ENCODE results near the gene CLEC20A.

Gene CLEC20A

DNA sequence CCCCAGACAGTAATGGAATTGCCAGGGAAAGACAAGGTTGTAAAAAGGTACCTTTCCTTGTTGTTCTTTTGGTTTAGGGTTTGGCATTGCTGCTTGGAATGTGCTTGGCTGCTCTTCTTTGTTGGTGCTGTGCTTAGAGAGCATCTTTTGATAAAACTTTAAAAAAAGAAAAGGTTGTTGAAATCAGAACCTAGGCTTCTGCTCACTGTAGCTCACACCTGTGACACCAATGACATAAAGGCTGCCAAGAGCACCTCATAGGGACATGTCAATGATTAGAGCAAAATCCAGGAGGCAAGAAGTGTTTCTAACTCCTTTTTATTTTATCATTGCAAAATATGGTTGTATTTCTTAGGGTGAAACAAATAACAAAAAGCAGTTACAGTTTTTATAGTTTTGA is 28.9 kb downstream of the CLEC20A start:
- Histone ChIP-seq H3K36me3 (ENCODE audit: control insufficient read depth, insufficient read depth, low read length) (peaks cover 47% of the 10 kb centered on the region), H3K27ac (ENCODE audit: low read depth, low read length, severe bottlenecking) (no peak overlapping the region), H3K4me3 (ENCODE audit: extremely low read depth, insufficient read depth, low read length, poor library complexity, severe bottlenecking) (no peak overlapping the region), H3K9me3 (ENCODE audit: control insufficient read depth, low read length) (no peaks in the 10 kb centered on the region), H3K4me1 (ENCODE audit: control insufficient read depth, insufficient read depth, low read length, poor library complexity, severe bottlenecking) (no peaks in the 10 kb centered on the region)

DNA sequence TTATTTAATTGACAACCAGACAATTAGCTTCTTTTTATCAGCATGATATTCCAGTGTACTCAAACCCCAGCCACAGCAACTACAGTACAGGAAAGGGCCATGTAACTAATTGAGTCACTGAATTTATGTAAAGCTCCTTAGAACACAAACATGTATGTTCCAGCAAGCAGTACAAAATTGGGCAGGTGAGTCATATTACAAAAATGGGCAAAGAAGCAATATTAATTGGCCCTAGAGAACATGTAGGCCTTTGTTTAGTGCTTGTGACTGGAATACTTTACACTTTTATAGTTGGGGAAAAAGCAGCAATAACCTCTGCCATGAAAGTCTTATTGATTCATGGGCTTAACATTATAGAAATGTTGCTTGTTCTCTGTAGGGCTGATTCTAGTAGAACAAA is 31.8 kb downstream of the CLEC20A start:
- peaks cover 38% of the 10 kb centered on the region for H3K36me3 ChIP-seq (ENCODE audit: control insufficient read depth, insufficient read depth, low read length)
- no peak overlapping the region for H3K27ac ChIP-seq (ENCODE audit: low read depth, low read length, severe bottlenecking)
- no peak overlapping the region for H3K4me3 ChIP-seq (ENCODE audit: extremely low read depth, insufficient read depth, low read length, poor library complexity, severe bottlenecking)
- H3K9me3 ChIP-seq (ENCODE audit: control insufficient read depth, low read length), result no peaks in the 10 kb centered on the region
- no peaks in the 10 kb centered on the region for H3K4me1 ChIP-seq (ENCODE audit: control insufficient read depth, insufficient read depth, low read length, poor library complexity, severe bottlenecking)

DNA sequence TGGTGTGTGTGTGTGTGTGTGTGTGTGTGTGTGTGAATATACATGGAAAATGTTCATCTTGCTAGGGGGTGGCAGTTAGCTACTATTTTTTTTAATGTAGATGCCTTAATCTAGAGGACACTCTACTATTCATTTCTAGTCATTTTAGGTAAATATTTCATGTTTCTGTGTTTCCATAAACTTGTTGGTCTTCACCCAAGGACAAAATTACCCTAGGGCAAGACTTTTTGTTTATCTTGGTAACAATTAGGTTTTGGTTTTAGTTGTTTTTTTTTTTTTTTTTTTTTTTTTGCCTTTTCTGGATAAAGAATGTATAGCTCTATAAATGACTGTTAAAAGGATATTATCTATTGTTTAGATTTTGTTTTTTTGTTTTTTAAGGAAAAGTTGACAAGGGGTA is 32.2 kb downstream of the CLEC20A start:
- no peak overlapping the region for H3K4me3 ChIP-seq (ENCODE audit: extremely low read depth, insufficient read depth, low read length, poor library complexity, severe bottlenecking)
- no peak overlapping the region for H3K27ac ChIP-seq (ENCODE audit: low read depth, low read length, severe bottlenecking)
- no peaks in the 10 kb centered on the region for H3K9me3 ChIP-seq (ENCODE audit: control insufficient read depth, low read length)
- no peaks in the 10 kb centered on the region for H3K4me1 ChIP-seq (ENCODE audit: control insufficient read depth, insufficient read depth, low read length, poor library complexity, severe bottlenecking)
- H3K36me3 ChIP-seq (ENCODE audit: control insufficient read depth, insufficient read depth, low read length), result peaks cover 38% of the 10 kb centered on the region

DNA sequence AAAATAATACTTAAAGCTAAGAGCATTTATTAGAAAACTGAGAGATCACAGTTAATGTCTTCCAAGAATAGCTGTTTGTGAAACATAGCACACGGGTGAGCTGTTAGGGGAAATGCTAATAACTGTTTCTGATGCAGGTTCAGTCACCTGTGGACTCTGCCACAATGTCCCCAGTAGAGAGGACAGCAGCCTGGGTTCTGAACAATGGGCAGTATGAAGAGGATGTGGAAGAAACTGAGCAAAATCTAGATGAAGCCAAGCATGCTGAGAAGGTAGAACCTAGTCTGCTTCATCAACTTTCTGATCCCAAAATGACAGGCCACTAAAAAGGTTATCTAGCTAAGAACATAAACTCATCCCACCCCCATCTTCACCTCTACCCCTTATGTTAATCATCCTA is 32.6 kb downstream of the CLEC20A start:
- Histone ChIP-seq H3K9me3 (ENCODE audit: control insufficient read depth, low read length) (no peaks in the 10 kb centered on the region), H3K4me3 (ENCODE audit: extremely low read depth, insufficient read depth, low read length, poor library complexity, severe bottlenecking) (no peak overlapping the region), H3K36me3 (ENCODE audit: control insufficient read depth, insufficient read depth, low read length) (peaks cover 35% of the 10 kb centered on the region), H3K4me1 (ENCODE audit: control insufficient read depth, insufficient read depth, low read length, poor library complexity, severe bottlenecking) (no peaks in the 10 kb centered on the region), H3K27ac (ENCODE audit: low read depth, low read length, severe bottlenecking) (no peak overlapping the region)
- 50 to 55% methylated on average over 1 of the region's 1 CpG for WGBS, 2 experiments (ENCODE audit: insufficient coverage in 2 of 2)

DNA sequence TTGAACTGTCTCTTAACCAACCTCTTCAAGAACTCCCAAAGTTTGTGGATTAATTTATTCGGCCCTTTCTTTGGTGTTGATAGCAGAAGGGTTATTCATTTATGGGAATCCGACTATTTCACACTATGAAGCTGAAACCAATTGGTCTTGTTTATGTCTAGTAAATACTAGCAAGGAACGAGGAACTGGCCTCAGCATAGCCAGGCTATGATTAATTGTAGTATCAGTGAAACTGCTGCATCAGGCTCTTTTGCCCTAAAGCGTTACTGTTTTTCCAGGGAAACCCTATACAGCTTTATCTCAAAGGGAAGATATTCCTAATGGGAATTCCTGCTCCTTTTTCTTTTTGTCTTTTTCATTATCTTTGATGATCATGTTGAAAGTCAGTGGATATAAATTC is 35.1 kb downstream of the CLEC20A start:
- 78% methylated on average over 1 to 2 of the region's 4 CpGs for WGBS, 2 experiments (ENCODE audit: insufficient coverage in 2 of 2)
- Histone ChIP-seq H3K4me3 (ENCODE audit: extremely low read depth, insufficient read depth, low read length, poor library complexity, severe bottlenecking) (no peak overlapping the region), H3K4me1 (ENCODE audit: control insufficient read depth, insufficient read depth, low read length, poor library complexity, severe bottlenecking) (no peaks in the 10 kb centered on the region), H3K9me3 (ENCODE audit: control insufficient read depth, low read length) (no peaks in the 10 kb centered on the region), H3K36me3 (ENCODE audit: control insufficient read depth, insufficient read depth, low read length) (peaks cover 29% of the 10 kb centered on the region), H3K27ac (ENCODE audit: low read depth, low read length, severe bottlenecking) (no peak overlapping the region)

DNA sequence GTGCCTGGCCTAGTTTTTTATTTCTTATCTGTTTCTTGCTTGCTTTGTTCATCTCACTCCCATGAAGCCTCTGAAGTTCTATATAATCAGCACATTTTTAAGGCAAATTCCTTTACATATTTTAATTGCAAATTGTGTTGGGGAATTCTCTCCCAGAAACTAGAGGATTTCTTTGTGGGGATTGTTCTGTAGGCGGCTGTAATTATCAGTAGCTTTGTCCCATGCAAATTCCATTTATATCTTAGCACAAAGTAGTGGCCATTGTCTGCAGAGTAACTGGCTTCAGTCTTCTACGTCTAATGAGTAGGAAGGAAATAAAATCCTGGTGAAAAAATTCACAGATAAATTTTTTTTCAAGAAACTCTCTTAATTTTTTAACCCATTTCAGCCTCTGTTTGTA is 35.7 kb downstream of the CLEC20A start:
- no peak overlapping the region for H3K27ac ChIP-seq (ENCODE audit: low read depth, low read length, severe bottlenecking)
- no CpG with 5 or more reads among the region's 2 CpGs for WGBS, 2 experiments (ENCODE audit: insufficient coverage in 2 of 2)
- H3K4me1 ChIP-seq (ENCODE audit: control insufficient read depth, insufficient read depth, low read length, poor library complexity, severe bottlenecking), result no peaks in the 10 kb centered on the region
- H3K4me3 ChIP-seq (ENCODE audit: extremely low read depth, insufficient read depth, low read length, poor library complexity, severe bottlenecking), result no peak overlapping the region
- H3K9me3 ChIP-seq (ENCODE audit: control insufficient read depth, low read length), result no peaks in the 10 kb centered on the region
- H3K36me3 ChIP-seq (ENCODE audit: control insufficient read depth, insufficient read depth, low read length), result peaks cover 28% of the 10 kb centered on the region

DNA sequence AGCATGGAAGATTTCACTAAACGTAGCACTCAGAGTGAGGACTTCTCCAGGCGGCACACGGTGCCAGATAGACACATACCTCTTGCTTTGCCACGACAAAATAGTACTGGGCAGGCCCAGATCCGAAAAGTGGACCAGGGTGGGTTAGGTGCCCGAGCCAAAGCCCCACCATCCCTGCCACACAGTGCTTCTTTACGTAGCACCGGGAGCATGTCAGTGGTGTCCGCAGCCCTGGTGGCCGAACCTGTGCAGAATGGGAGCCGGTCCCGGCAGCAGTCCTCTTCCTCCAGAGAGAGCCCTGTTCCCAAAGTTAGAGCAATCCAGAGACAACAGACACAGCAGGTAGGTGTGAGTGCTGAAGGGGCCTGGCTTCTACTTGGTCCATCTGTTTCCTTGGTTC is 38.6 kb downstream of the CLEC20A start:
- H3K4me3 ChIP-seq (ENCODE audit: extremely low read depth, insufficient read depth, low read length, poor library complexity, severe bottlenecking), result no peak overlapping the region
- peaks cover 26% of the 10 kb centered on the region for H3K36me3 ChIP-seq (ENCODE audit: control insufficient read depth, insufficient read depth, low read length)
- WGBS, 2 experiments (ENCODE audit: insufficient coverage in 2 of 2), result 96 to 99% methylated on average over 6 to 8 of the region's 12 CpGs
- no peak overlapping the region for H3K27ac ChIP-seq (ENCODE audit: low read depth, low read length, severe bottlenecking)
- H3K4me1 ChIP-seq (ENCODE audit: control insufficient read depth, insufficient read depth, low read length, poor library complexity, severe bottlenecking), result no peaks in the 10 kb centered on the region
- no peaks in the 10 kb centered on the region for H3K9me3 ChIP-seq (ENCODE audit: control insufficient read depth, low read length)

DNA sequence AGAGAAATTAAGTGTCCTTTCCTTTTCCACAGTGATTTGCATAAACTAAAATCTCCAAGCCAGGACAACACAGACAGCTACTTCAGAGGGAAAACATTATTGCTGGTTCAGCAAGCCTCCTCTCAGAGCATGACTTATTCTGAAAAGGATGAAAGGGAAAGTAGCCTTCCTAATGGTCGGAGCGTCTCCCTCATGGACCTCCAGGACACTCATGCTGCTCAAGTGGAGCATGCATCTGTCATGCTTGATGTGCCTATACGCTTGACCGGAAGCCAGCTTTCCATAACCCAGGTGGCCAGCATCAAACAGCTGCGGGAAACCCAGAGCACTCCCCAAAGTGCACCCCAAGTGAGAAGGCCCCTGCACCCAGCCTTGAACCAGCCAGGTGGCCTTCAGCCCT is 39.1 kb downstream of the CLEC20A start:
- Histone ChIP-seq H3K27ac (ENCODE audit: low read depth, low read length, severe bottlenecking) (no peak overlapping the region), H3K36me3 (ENCODE audit: control insufficient read depth, insufficient read depth, low read length) (peaks cover 26% of the 10 kb centered on the region), H3K4me3 (ENCODE audit: extremely low read depth, insufficient read depth, low read length, poor library complexity, severe bottlenecking) (no peak overlapping the region), H3K4me1 (ENCODE audit: control insufficient read depth, insufficient read depth, low read length, poor library complexity, severe bottlenecking) (no peaks in the 10 kb centered on the region), H3K9me3 (ENCODE audit: control insufficient read depth, low read length) (no peaks in the 10 kb centered on the region)
- WGBS, 2 experiments (ENCODE audit: insufficient coverage in 2 of 2), result 94 to 97% methylated on average over 4 to 5 of the region's 5 CpGs

DNA sequence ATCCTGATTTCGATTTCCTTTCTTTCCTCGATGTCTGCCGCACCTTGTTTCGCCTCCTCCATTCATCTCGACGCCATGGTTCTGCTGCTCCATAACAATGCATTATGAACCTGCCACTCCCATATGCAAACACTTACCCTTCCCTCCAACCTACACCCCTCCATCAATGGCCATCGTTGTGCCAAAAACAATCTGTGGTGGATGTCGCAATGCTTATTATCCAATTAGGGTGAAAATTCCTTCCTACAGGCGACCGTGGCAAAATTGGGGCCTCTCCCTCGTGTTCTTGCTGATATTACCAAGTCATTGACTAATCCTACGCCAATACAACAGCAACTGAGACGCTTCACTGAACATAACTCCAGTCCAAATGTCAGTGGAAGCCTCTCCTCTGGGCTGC is 40.3 kb downstream of the CLEC20A start:
- Histone ChIP-seq H3K9me3 (ENCODE audit: control insufficient read depth, low read length) (no peaks in the 10 kb centered on the region), H3K27ac (ENCODE audit: low read depth, low read length, severe bottlenecking) (no peak overlapping the region), H3K4me1 (ENCODE audit: control insufficient read depth, insufficient read depth, low read length, poor library complexity, severe bottlenecking) (no peaks in the 10 kb centered on the region), H3K36me3 (ENCODE audit: control insufficient read depth, insufficient read depth, low read length) (peaks cover 34% of the 10 kb centered on the region), H3K4me3 (ENCODE audit: extremely low read depth, insufficient read depth, low read length, poor library complexity, severe bottlenecking) (no peak overlapping the region)
- 96 to 97% methylated on average over 11 to 13 of the region's 13 CpGs for WGBS, 2 experiments (ENCODE audit: insufficient coverage in 2 of 2)

DNA sequence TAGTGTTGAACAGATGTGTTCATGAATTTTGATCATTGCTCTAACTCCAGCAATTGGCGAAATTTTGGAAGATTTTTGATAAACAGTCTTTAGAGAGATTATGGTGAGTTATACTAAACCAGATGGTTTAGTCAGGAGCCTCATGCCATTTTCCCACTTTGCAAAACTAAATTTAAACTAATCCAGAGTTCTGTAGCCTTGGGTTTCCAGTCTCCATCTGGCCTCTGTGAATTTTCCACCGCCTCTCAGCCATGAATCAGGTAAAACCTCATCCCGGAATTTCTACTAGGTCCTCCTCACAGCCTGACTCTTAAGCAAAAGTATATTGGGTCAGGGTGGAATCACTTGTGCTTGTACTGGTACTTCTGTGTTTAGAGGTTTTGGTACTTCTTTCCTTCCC is 44.8 kb downstream of the CLEC20A start:
- WGBS, 2 experiments (ENCODE audit: insufficient coverage in 2 of 2), result 100% methylated on average over 2 of the region's 3 CpGs; no CpG with 5 or more reads in 1 of the 2 experiments
- Histone ChIP-seq H3K4me1 (ENCODE audit: control insufficient read depth, insufficient read depth, low read length, poor library complexity, severe bottlenecking) (no peaks in the 10 kb centered on the region), H3K27ac (ENCODE audit: low read depth, low read length, severe bottlenecking) (peak overlapping the region; percentile 48), H3K4me3 (ENCODE audit: extremely low read depth, insufficient read depth, low read length, poor library complexity, severe bottlenecking) (no peak overlapping the region), H3K9me3 (ENCODE audit: control insufficient read depth, low read length) (no peaks in the 10 kb centered on the region), H3K36me3 (ENCODE audit: control insufficient read depth, insufficient read depth, low read length) (peaks cover 19% of the 10 kb centered on the region)

DNA sequence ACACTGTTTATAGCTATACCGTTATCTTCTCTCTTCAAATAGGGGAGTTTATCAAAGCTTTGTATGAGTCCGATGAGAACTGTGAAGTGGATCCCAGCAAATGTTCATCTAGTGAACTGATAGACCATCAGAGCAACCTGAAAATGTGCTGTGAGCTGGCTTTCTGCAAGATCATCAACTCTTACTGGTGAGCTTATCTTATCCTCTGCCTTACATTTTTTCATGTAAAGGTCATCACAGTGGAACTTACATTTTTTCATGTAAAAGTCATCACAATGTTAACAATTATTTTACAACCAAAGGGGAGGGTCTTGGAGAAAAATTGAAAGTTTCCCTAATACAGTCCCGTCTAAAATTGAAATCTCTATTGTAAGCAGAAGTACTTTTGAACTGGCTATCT is 45.2 kb downstream of the CLEC20A start:
- WGBS, 2 experiments (ENCODE audit: insufficient coverage in 2 of 2), result no CpG with 5 or more reads among the region's 3 CpGs
- H3K9me3 ChIP-seq (ENCODE audit: control insufficient read depth, low read length), result no peaks in the 10 kb centered on the region
- peaks cover 14% of the 10 kb centered on the region for H3K36me3 ChIP-seq (ENCODE audit: control insufficient read depth, insufficient read depth, low read length)
- H3K4me1 ChIP-seq (ENCODE audit: control insufficient read depth, insufficient read depth, low read length, poor library complexity, severe bottlenecking), result no peaks in the 10 kb centered on the region
- no peak overlapping the region for H3K4me3 ChIP-seq (ENCODE audit: extremely low read depth, insufficient read depth, low read length, poor library complexity, severe bottlenecking)
- H3K27ac ChIP-seq (ENCODE audit: low read depth, low read length, severe bottlenecking), result no peak overlapping the region

DNA sequence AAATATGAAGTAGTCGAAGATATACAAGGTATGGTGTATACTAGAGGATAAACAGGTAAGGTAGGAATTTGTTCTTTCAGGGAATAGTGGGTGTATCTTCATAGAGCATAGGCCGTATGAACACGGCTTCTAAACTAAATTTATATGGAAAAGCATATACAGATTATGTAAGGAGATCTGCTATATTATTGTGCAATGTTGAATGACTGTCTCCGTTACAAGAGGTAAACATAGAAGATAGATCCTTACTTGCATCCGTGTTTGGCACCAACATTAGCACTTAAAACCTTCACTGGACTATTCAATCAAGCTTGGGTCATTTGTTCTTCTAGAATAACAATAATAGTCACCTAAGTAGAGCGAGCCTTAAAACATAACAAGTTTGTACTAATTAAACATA is 45.9 kb downstream of the CLEC20A start:
- no peaks in the 10 kb centered on the region for H3K4me1 ChIP-seq (ENCODE audit: control insufficient read depth, insufficient read depth, low read length, poor library complexity, severe bottlenecking)
- 76 to 85% methylated on average over 3 to 4 of the region's 6 CpGs for WGBS, 2 experiments (ENCODE audit: insufficient coverage in 2 of 2)

More for the DNA sequence above, 45.9 kb downstream of the CLEC20A start:
- Histone ChIP-seq H3K36me3 (ENCODE audit: control insufficient read depth, insufficient read depth, low read length) (peaks cover 11% of the 10 kb centered on the region), H3K27ac (ENCODE audit: low read depth, low read length, severe bottlenecking) (no peak overlapping the region), H3K9me3 (ENCODE audit: control insufficient read depth, low read length) (no peaks in the 10 kb centered on the region), H3K4me3 (ENCODE audit: extremely low read depth, insufficient read depth, low read length, poor library complexity, severe bottlenecking) (no peak overlapping the region)
